Karpas-422 (cell line): ENCODE measurements around the gene PSME1. TPM values are rescaled to one million over a fixed set of nuclear protein-coding genes. Genes with fewer than 3 reads are reported as not detected.

Experiments
- DNase-seq: peaks from one replicate; pipeline ENCODE4 v3.0.0-alpha.2; 2015
- H2AFZ ChIP-seq: fragments of 200-600 bp; sonication (generic); 2 replicates; pipeline ENCODE4 v1.6.1; 2014; ENCODE audit warnings: antibody characterized with exemption, low read length, mixed read lengths
- H3K27ac ChIP-seq: fragments of 200-600 bp; sonication (generic); 2 replicates; pipeline ENCODE4 v1.5.1; 2014; ENCODE audit warnings: mild to moderate bottlenecking, low read length, moderate library complexity
- H3K27me3 ChIP-seq: fragments of 200-600 bp; sonication (generic); 2 replicates; pipeline ENCODE4 v1.6.1; 2014; ENCODE audit warnings: low read length, mixed read lengths
- H3K36me3 ChIP-seq: fragments of 200-600 bp; sonication (generic); 2 replicates; pipeline ENCODE4 v1.6.1; 2014; ENCODE audit warnings: low read length, mixed read lengths; ENCODE audit not compliant: insufficient read depth
- H3K4me1 ChIP-seq: fragments of 200-600 bp; sonication (generic); 2 replicates; pipeline ENCODE4 v1.6.1; 2014; ENCODE audit warnings: mild to moderate bottlenecking, low read length, mixed read lengths
- H3K4me2 ChIP-seq: fragments of 200-600 bp; sonication (generic); 2 replicates; pipeline ENCODE4 v1.6.1; 2014; ENCODE audit warnings: low read length, low read depth, mild to moderate bottlenecking; ENCODE audit not compliant: poor library complexity, severe bottlenecking
- H3K4me3 ChIP-seq: fragments of 200-600 bp; sonication (generic); 2 replicates; pipeline ENCODE4 v1.5.1; 2014; ENCODE audit warnings: mild to moderate bottlenecking, antibody characterized with exemption, low read length, mixed read lengths
- H3K79me2 ChIP-seq: fragments of 200-600 bp; sonication (generic); 2 replicates; pipeline ENCODE4 v1.6.1; 2014; ENCODE audit warnings: mild to moderate bottlenecking, low read length, mixed read lengths
- H3K9ac ChIP-seq: fragments of 200-600 bp; sonication (generic); 2 replicates; pipeline ENCODE4 v1.6.0; 2014; ENCODE audit warnings: low read length
- H3K9me2 ChIP-seq: fragments of 200-600 bp; sonication (generic), shearing (Covaris generic); replicated peaks from 2 replicates; pipeline ENCODE4 v1.6.0; 2014; ENCODE audit warnings: mild to moderate bottlenecking, low read length, moderate library complexity; ENCODE audit not compliant: insufficient read depth
- H3K9me3 ChIP-seq: fragments of 300-700, 200-600 bp; sonication (generic); 2 replicates; pipeline ENCODE4 v1.6.1; 2014; ENCODE audit warnings: low read length, mixed read lengths
- H4K20me1 ChIP-seq: fragments of 200-600 bp; sonication (generic); 2 replicates; pipeline ENCODE4 v1.6.1; 2014; ENCODE audit warnings: mild to moderate bottlenecking, antibody characterized with exemption, low read length, low read depth; ENCODE audit not compliant: insufficient read depth
- total RNA-seq: library from RNA; depleted of rRNA; stranded (reverse); fragments of >200 nt; shearing (Covaris generic); gene quantifications from 2 replicates; pipeline ENCODE4 v1.2.3, GENCODE V29; 2014; ENCODE audit warnings: low replicate concordance

The PSME1 gene
- total RNA-seq, 1 experiment from 2014 or later, result 435 TPM

DNA sequence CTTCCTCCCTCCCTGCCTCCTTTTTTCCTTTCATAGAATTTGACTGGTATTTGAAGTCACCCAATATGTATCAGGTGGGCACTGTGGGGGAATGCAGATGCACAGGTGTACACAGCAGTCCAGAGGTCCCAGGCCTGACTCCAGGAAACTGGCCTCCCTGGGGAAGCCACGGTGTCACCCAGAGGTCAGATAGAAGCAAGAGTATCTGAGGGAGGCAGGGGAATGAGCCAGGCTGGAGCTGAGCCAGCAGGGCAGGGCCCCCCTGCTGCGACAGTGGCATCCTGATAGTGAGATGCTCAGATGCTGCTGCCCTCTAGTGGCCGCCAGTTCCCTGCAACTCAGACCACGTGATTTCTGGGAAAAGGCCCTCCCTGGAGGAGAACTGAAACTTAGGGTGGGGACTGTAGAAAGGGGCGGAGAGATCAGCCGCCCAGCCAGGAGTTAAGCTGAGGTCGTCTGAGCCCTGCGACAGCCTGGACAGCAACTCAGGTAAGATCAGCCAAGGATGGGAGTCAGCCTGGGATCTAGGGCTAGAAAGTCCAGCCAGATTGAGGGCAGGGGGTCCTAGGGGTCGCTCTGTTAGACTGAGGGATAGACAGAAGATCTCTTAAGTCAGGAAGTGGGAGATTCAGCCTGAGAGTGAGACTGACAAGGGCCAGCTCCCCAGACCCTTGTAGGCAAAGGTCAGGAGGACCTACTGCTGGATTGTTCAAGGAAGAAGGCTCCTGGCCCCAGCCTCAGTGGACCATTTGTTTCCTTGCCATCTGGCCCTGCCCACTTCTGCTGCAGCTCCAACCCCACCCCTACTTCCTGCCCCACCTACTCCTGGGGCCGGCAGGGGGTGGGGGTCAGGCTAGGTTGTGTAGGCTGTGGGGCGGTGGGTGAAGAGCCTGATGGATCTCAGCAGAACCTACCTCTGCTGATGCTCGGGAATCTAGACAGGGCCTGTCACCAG is 25.1 kb downstream of the PSME1 start, which contains the start of gene IRF9:
Gene IRF9 (plus strand): TSS at position 416 of the 955 bp plus-strand sequence. CDS start 880 bp downstream, outside the sequence.
- Histone ChIP-seq H3K9me2 (no peaks in the 10 kb centered on the region), H3K4me1 (peaks cover 21% of the 10 kb centered on the region), H2AFZ (no peak within 1 kb of the TSS), H3K4me3 (peak within 1 kb of the TSS; percentile 76), H3K27ac (peak within 1 kb of the TSS; percentile 77), H3K9me3 (no peaks in the 10 kb centered on the region), H3K79me2 (peaks cover 17% of the 10 kb centered on the region), H3K9ac (peak within 1 kb of the TSS; percentile 88), H3K36me3 (peaks cover 56% of the 10 kb centered on the region; the same call in 1 of the 2 replicates), H4K20me1 (no peaks in the 10 kb centered on the region), H3K4me2 (peak within 1 kb of the TSS; percentile 91), H3K27me3 (no peaks in the 10 kb centered on the region)
- peak; percentile 99 for DNase-seq

DNA sequence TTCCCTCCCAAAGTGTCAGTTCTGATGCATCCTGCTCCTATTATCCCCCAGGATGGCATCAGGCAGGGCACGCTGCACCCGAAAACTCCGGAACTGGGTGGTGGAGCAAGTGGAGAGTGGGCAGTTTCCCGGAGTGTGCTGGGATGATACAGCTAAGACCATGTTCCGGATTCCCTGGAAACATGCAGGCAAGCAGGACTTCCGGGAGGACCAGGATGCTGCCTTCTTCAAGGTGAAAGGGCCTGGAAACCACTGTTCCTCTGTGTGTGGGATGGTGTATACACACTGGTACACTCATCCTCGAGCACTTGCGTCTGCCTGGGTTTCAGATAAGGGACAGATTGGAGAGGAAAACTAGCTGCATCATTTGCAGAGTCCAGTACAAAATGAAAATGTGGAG is 26.1 kb downstream of the PSME1 start:
- Histone ChIP-seq H3K27me3 (no peaks in the 10 kb centered on the region), H3K9ac (peak overlapping the region; percentile 88), H3K9me2 (no peaks in the 10 kb centered on the region), H3K4me1 (peaks cover 21% of the 10 kb centered on the region), H3K4me3 (peak overlapping the region; percentile 76), H4K20me1 (no peaks in the 10 kb centered on the region), H3K27ac (peak overlapping the region; percentile 77), H3K4me2 (peak overlapping the region; percentile 91), H3K79me2 (peaks cover 17% of the 10 kb centered on the region), H3K9me3 (no peaks in the 10 kb centered on the region), H2AFZ (no peak overlapping the region), H3K36me3 (peaks cover 52% of the 10 kb centered on the region; the same call in 1 of the 2 replicates)
- no peak for DNase-seq

DNA sequence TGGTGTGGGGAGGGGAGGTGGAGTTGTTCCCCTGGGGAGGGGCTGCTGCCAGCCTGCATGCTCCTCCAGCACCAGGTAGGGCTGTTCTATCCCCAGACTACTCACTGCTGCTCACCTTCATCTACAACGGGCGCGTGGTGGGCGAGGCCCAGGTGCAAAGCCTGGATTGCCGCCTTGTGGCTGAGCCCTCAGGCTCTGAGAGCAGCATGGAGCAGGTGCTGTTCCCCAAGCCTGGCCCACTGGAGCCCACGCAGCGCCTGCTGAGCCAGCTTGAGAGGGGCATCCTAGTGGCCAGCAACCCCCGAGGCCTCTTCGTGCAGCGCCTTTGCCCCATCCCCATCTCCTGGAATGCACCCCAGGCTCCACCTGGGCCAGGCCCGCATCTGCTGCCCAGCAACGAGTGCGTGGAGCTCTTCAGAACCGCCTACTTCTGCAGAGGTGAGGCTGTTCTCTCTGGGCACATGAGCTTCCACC is 28.6 kb downstream of the PSME1 start:
- Histone ChIP-seq H2AFZ (no peak overlapping the region), H3K4me2 (no peak overlapping the region), H4K20me1 (no peaks in the 10 kb centered on the region), H3K27me3 (no peaks in the 10 kb centered on the region), H3K4me1 (peaks cover 21% of the 10 kb centered on the region), H3K79me2 (peaks cover 17% of the 10 kb centered on the region), H3K9ac (no peak overlapping the region), H3K27ac (no peak overlapping the region), H3K36me3 (peaks cover 44% of the 10 kb centered on the region; the same call in 1 of the 2 replicates), H3K9me2 (no peaks in the 10 kb centered on the region), H3K9me3 (no peaks in the 10 kb centered on the region), H3K4me3 (no peak overlapping the region)
- DNase-seq, result no peak

DNA sequence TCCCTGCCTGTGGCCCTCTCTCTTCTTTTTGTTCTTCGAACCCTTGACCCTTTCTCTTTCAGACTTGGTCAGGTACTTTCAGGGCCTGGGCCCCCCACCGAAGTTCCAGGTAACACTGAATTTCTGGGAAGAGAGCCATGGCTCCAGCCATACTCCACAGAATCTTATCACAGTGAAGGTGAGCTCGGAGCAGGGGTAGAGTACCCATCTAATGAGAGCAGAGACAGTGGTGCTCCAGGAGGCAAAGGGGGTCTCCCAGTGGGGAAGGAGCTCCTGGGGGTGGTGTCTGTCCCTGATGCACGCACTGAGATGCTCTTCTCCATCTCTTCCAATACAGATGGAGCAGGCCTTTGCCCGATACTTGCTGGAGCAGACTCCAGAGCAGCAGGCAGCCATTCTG is 29.8 kb downstream of the PSME1 start:
- H4K20me1 ChIP-seq, result no peaks in the 10 kb centered on the region

DNA sequence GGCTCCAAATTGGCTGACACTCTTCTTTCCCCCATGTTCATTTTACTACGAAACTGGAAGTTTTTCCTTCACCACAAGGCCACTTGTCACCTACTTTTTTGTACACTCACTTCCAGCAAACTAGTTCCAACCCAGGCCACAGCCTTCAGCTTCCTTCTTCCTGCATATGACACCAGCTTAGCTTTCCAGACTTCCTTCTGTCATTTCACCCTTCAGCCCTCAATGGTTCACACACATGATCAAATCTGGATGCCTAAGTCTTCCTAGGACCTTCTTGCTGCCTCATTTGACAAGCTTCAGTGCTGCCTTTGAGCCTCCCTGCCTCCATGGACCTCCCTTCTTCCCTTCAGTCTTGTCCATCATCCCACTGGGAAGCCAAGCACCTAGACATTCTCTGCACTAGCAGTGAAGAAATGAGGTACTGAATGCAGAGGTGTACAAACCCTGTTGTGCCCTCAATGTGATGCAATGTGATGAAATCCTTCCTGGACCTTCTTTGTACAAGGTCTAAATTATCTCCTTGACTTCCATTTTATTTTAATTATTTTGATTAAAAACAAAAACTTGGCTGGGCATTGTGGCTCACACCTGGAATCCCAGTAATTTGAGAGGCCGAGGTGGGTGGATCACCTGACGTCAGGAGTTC is 31.6 kb downstream of the PSME1 start:
- no peak overlapping the region for H3K9ac ChIP-seq
- H3K4me3 ChIP-seq, result no peak overlapping the region
- H2AFZ ChIP-seq, result no peak overlapping the region
- peaks cover 34% of the 10 kb centered on the region; the same call in 1 of the 2 replicates for H3K36me3 ChIP-seq
- no peaks in the 10 kb centered on the region for H3K27me3 ChIP-seq
- no peaks in the 10 kb centered on the region for H4K20me1 ChIP-seq
- H3K27ac ChIP-seq, result no peak overlapping the region
- H3K9me3 ChIP-seq, result no peaks in the 10 kb centered on the region
- no peak for DNase-seq
- H3K79me2 ChIP-seq, result peaks cover 11% of the 10 kb centered on the region
- H3K4me1 ChIP-seq, result no peaks in the 10 kb centered on the region; the same call in 1 of the 2 replicates
- H3K9me2 ChIP-seq, result no peaks in the 10 kb centered on the region
- no peak overlapping the region for H3K4me2 ChIP-seq

More for the DNA sequence above, 29.8 kb downstream of the PSME1 start:
- Histone ChIP-seq H3K27ac (no peak overlapping the region), H3K4me2 (no peak overlapping the region), H3K9ac (no peak overlapping the region), H3K9me3 (no peaks in the 10 kb centered on the region), H3K4me3 (no peak overlapping the region), H3K36me3 (peaks cover 38% of the 10 kb centered on the region; the same call in 1 of the 2 replicates), H2AFZ (no peak overlapping the region), H3K79me2 (peaks cover 17% of the 10 kb centered on the region), H3K9me2 (no peaks in the 10 kb centered on the region), H3K4me1 (peaks cover 15% of the 10 kb centered on the region), H3K27me3 (no peaks in the 10 kb centered on the region)
- DNase-seq, result no peak

DNA sequence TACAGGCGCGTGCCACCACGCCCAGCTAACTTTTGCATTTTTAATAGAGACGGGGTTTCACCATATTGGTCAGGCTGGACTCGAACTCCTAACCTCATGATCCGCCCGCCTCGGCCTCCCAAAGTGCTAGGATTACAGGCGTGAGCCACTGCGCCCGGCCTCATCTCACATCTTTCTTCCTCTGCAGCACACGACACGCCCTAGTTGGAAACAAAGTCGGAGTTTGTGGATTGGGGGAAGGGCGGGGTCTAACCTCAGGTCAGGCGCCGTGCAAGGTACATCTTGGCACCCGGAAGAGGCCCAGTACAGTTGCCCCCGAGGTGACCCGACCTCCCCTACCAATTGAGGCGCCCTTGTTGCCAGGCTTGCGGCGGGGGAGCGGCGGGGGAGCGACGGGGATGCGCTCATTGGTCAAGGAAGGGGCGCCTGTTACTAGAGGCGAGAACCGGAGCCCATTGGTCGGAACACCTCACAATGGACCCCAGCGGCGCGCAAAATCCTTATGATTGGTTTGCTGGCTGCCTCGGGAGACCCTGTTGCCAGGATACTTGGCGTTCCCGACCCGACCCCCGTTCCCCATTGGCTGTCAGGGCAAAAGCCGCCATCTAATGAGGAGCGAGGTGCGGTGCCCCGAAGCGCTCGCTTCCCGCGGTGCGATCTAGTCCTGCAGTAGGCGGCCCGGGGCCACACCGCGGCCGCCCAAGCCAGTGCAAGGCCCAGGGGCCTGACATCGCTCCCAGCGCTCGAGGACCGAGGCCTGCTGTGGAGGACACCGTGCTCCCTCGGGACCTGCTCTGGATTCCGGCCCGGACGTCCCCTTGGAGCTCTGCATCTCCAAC is 35.6 kb downstream of the PSME1 start, which contains the start of gene REC8:
Gene REC8 (plus strand): TSS at position 659 of the 839 bp plus-strand sequence. CDS start 473 bp downstream, outside the sequence.
- Histone ChIP-seq H3K79me2 (peaks cover 15% of the 10 kb centered on the region), H3K9ac (peak within 1 kb of the TSS; percentile 75), H3K27ac (peak within 1 kb of the TSS; percentile 52), H3K4me1 (peaks cover 7% of the 10 kb centered on the region), H3K36me3 (0 out of 2 replicates have a peak, but pooled peaks cover 5% of the 10 kb centered on the region), H4K20me1 (no peaks in the 10 kb centered on the region), H3K27me3 (no peaks in the 10 kb centered on the region), H3K9me3 (no peaks in the 10 kb centered on the region), H3K9me2 (no peaks in the 10 kb centered on the region), H2AFZ (0 out of 2 replicates have a peak within 1 kb of the TSS, but pooled peaks have one; percentile 22), H3K4me2 (peak within 1 kb of the TSS; percentile 70), H3K4me3 (peak within 1 kb of the TSS; percentile 64)
- peak; percentile 96 for DNase-seq

DNA sequence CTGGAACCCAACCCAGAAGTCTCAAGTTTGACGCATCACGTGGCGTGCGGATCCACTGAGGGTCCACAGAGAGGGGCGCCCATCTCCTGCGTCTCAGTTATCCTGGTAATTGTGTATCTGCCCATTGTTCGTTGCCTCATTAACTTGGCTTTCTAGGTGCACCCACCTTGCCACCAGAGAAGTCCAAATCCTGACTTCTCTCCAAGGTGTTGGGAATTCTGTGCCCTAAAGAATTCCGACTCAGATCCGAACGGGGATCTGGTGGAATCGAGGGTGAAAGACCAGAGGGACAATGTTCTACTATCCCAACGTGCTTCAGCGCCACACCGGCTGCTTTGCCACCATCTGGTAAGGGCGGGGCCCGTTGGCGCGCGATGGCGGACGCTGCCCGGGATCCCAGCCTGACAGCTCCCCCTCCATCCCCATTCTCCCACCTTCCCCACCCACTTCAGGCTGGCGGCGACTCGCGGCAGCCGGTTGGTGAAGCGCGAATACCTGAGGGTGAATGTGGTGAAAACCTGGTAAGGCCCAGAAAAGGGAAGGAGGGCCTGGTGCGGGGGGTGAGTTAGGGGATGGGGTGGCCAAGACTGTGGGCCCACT is 36.4 kb downstream of the PSME1 start:
- H3K36me3 ChIP-seq, result 0 out of 2 replicates have a peak, but pooled peaks cover 12% of the 10 kb centered on the region
- peak overlapping the region; percentile 75 for H3K9ac ChIP-seq
- no peak overlapping the region for H2AFZ ChIP-seq
- H3K27me3 ChIP-seq, result no peaks in the 10 kb centered on the region
- H3K4me1 ChIP-seq, result peaks cover 7% of the 10 kb centered on the region
- H3K9me2 ChIP-seq, result no peaks in the 10 kb centered on the region
- peak overlapping the region; percentile 70 for H3K4me2 ChIP-seq
- DNase-seq, result no peak
- H4K20me1 ChIP-seq, result no peaks in the 10 kb centered on the region
- H3K79me2 ChIP-seq, result peaks cover 15% of the 10 kb centered on the region
- H3K9me3 ChIP-seq, result no peaks in the 10 kb centered on the region
- H3K27ac ChIP-seq, result peak overlapping the region; percentile 52
- peak overlapping the region; percentile 64 for H3K4me3 ChIP-seq
